Occipital lobe (tissue), 2 donors: ENCODE measurements around the gene MYOM3. TPM values are rescaled to one million over a fixed set of nuclear protein-coding genes. Genes with fewer than 3 reads are reported as not detected.
"Not testable (repeated sequence)": the region's sequence is repeated elsewhere in the genome, so short reads cannot be mapped to it uniquely, and the experiment has no call there.

Experiments used
- DNase-seq: peaks from one replicate; lab custom pipeline; 2025; lab: John Stamatoyannopoulos, UW
- total RNA-seq: library from RNA; depleted of rRNA; stranded (reverse); fragments of >200 nt; gene quantifications from one replicate; pipeline ENCODE4 v1.2.3, GENCODE V29; 2014

The MYOM3 gene
- total RNA-seq, 1 donor from 2014 or later, result under 0.01 TPM

DNA sequence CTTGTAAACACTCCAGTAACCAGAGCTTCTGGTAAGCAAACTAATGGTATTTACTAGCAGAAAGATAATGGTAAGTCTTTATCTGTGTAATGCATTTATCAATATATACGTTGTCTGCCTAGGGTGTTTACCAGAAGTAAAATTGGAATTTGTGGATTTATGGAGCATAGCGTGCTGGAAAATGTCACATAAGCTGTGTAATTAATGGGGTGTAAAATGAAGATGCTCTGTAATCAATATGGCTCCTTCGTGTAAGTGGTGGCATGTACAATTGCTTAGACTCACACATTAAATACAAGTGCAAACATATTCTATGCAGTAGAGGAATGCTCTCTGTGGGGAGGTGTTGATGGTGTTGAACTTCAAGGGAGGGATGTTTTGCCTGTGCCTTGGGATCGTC, 69.6 kb downstream of the MYOM3 start:
- no peak for DNase-seq

DNA sequence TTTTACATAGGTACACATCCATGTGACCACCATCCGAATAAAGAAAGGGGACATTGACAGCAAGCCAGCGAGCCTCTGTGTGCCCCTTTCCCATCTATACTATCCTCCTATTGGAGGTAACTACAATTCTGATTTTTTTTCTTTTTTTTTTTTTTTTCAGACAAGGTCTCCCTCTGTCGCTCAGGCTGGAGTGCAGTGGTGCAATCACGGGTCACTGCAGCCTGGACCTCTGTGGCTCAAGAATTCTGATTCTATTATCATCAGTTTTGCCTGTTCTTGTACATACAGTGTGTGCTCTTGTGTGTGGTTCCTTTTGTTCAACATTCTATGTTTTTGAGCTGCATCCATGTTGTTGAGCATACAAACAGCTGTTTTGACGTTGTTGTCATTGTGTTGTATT, 75.8 kb downstream of the MYOM3 start:
- no peak for DNase-seq

DNA sequence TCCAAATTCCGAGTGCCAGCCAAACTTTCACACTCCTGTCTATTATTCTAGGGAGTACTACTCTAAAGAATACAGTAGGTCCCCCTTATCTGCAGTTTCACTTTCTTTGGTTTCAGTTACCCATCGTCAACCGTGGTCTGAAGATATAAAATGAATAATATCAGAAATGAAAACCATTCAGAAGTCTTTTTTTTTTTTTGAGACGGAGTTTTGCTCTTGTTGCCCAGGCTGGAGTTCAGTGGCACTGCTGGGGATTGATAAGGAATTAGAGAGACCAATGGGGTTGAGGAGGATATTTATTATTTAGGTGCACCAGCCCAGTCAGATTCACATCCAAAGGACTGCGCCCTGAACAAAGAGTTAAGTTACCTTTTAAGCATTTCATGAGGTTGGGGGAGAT, 79.0 kb downstream of the MYOM3 start:
- DNase-seq, result no peak

DNA sequence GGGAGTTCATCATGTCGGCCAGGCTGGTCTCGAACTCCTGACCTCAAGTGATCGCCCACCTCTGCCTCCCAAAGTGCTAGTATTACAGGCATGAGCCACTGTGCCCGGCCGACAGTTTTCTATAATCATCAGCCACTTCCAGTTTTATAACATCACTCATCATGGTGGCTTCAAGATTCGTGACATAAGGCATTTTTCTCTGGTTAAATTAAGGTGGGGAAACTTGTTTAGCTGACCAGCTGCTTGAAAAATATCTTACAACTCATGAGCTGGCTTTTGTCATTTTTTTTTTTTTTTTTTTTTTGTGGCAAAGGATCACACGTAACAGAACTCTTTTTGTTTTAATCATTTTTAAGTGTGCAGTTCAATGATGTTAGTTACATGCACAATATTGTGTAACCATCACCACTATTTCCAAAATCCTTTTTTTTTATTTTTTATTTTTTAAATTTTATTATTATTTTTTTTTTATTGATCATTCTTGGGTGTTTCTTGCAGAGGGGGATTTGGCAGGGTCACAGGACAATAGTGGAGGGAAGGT, 80.9 kb downstream of the MYOM3 start:
- DNase-seq, result not testable (repeated sequence)

DNA sequence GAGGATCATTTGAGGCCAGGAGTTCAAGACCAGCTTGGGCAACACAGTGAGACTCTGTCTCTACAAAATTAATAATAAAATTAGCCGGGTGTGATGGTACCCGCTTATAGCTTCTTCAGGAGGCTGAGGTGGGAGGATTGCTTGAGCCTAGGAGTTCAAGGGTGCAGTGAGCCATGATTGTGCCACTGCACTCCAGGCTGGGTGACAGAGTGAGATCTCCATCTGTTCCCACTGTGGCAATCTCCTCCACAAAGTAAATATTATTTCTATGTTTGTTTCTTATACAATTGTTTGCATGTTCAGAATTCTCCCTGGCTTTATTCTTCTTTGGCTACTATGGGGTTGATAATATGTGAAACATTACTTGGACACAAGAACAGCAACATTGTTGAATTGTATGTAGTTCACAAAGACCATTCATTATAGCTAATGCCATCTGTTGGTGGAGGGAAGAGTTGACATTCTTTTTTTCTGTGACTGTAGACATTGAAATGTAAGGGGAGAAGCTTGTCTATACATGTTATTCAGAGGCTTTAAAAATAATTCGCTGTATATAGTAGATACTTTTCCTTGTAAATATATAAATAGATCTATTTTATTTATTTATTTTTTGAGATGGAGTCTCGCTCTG, 84.0 kb downstream of the MYOM3 start:
- DNase-seq, result no peak

DNA sequence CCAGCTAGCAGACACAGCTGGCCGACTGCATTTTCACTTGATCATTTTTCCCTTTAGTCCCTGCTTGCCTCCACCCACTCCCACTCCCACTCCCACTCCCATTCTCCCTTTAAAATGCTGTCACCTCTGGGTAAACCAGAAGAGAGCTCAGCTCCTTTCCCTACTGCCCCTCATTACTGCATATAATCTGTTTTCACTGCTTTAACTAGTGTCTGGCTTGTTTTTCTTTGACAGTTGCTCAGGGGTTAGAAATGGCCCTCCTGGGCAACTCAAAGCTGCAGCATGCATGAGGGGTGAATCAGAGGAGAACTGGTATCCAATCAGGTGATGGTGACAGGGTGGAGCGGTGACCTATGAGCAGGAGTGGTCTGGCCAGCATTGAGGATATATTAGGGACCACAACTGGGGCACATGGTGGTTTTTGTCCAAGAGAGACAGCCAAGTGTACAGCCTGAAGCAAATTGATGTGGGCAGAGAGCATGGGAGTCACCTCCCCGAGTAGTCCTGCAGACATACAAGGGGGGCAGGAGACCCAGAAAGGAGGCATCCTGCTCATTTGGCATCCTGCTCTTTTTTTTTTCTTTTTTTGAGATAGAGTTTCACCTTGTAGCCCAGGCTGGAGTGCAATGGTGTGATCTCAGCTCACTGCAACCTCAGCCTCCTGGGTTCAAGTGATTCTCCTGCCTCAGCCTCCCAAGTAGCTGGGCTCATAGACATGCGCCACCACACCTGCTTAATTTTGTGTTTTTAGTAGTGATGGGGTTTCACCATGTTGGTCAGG, 89.2 kb downstream of the MYOM3 start:
- DNase-seq, result no peak

DNA sequence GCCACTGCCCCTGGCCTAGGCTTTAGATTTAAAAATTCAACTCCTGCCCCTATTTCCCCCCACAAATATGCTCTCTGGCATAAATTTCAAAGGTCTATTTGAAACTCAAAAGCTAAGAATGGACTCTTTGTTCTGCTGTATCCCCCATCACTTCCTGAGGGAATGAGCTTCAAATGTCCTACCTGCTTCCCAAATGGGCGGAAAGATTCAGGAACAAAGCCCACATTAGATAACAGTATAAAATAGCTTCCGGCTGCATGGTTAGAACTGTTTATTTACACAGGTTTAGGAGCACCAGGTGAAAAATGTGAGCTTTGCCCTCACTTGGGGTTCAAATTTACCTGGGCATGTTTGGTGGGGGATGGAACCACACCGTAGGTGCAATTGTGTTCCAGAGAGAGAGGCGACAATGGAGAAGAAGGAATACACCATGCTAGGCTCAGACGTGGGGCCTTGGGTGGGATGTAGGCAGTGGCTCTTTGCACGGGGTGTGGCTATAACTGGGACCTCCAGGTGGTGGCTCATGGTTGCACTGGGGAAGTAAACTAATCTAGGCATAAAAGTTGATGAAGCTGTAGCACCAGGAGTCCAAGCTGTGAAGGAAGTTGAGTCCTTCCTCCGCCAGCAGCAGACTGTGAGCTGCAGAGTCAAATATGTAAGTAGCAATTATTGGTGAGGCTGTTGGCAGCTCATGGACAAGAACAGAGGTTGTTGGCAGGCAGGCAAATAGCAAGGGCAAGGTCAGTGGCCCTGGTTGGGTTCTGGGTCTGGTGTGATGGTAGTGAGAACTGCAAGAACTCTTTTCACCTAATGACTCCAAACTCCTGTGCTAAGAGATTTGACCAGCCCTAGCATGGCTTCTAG, 90.3 kb downstream of the MYOM3 start:
- no peak for DNase-seq

DNA sequence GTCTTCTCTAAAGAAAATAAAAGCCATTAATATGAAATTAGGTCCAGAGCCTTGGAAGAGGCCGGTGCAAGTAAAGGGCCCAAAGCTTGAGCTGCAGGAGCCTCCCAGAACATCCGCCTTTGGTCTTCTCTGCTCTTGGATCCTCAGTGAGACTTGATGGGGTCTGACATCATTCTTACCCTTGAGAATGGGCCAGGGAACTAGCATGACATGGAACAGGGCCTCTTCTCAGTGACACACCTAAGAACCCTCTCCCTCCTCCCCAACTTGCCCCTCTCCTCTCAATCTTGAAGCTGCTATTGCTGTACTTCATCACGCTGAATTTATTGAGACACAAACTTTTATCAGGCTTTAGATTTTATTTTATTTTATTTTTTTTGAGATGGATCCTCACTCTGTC, 91.5 kb downstream of the MYOM3 start:
- no peak for DNase-seq

DNA sequence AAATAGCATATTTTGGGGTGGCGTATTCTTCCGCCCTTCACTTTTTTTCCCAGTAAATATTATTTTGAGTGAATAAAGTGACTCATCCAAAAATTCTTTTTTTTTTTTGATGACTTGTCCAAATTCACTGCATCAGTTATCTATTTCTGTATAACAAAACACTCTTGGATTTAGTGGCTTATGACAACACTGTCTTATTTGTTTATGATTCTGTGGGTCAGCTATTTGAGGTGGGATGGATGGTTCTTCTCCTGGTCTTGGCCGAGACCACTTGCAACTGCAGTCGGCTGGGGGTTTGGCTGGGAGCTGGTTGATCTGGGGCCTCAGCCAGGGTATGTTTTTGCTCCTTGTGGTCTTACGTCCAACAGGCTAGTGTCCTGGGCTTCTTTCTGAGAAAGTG, 91.9 kb downstream of the MYOM3 start:
- DNase-seq, result no peak

DNA sequence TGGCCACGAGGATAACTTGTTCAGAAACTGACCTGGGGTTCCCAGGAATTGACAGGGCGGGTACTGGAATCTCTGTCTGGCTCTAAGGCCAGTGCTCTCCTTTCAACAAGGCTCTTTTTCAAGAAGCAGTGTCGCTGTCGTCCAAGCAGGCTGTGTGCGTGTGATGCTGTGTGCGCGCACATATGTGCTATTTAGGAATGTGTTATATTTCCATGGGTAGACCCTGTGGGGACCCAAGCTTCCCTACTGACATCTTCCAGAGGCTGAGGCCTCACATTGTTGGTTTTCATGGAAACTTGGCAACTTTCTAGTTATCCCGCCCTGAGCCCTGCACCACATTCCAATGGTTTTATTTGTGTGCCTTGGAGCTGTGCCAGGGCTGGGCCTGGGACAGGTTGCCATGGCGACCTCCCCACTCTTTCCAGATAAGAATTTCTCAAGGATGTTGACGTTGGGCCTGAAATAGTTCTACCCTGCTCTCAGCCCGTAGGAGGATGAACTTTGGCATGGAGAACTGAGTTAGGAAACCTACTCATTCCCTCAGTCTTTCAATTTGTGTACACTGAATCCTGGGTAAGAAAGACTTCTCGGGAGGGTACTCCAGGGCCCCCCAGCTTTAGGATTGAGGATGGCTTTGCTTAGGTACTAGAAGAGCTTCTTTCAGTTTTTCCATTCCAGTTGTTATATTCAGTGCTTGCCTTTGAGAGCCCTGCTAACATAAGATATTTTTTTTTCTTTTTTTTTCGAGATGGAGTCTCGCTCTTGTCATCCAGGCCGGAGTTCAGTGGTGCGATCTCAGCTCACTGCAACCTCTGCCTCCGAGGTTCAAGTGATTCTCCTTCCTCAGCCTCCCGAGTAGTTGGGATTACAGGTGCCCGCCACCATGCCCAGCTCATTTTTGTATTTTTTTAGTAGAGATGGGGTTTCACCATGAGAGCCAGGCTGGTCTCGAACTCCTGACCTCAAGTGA, 93.0 kb downstream of the MYOM3 start:
- DNase-seq, result peak; percentile 66

DNA sequence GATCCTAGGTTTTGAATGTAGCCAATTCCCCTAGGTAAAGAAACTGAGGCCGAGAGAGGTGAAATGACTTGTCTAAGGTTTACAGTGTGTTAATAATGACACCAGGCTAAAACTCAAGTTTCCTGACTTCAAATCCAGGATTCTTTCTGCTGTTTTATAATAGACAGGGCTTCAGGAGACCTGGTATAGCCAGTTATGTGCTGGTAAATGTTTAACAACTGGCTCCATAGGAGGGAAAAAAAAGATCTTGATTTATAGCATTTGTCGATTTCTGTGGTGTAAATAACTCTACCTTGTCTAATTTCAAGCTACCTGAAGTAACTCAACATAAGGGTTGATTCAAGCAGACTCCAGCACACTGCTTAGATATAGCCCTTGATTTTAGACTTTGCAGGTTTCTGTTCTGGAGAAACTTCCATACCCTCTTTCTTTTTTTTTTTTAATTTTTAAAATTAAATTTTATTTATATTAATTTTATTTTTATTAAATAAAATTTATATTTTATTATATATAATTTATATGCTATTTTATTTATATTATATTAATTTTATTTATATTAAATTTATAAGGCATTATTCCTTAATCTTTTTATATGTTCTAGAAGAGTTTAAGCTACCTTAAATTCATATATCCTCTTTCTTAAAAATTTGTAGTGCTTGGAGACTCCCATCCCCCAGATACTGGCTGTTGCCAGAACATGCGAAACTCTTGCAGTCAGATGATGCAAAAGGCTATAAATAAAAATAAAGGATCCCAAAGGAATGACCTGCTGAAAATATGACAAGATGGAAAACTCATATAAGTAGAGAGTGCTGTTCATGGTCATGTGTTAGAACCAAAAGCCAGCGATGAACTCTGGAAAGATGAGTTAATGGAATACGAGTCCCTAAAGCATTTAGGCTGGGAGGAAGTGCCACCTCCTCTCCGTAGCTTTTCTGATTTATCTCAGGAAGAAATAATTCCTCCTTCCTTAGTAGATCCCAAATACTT, 96.4 kb downstream of the MYOM3 start:
- no peak for DNase-seq

DNA sequence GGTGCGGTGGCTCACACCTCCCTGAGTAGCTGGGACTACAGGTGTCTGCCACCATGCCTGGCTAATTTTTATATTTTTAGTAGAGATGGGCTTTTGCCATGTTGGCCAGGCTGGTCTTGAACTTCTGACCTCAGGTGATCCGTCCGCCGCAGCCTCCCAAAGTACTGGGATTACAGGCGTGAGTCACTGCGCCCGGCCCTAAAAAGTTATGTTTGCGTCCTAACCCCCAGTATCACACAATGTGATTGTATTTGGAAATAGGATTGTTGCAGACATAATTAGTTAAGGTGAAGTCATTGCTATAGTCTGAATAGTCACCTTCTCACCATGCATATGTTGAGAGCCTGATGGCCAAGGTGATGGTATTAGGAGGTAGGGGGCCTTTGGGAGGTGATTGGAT, 99.1 kb downstream of the MYOM3 start:
- not testable (repeated sequence) for DNase-seq

DNA sequence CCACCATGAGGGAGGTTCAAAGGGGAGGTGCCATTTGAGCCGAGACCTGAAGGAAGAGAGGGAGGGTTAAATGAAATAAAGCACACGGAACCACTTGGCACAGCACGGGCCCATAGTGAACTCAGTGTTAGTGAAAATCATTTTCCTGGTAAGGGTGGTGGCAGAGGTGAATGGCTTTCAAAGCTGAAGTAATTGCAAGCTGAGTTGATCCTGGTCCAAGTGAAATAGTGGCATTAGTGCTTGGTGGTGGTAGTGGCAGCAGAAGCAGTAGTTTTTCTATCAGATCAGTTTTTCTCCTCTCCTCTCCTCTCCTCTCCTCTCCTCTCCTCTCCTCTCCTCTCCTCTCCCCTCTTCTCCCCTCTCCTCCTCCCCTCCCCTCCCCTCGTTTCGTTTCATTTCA, 101.3 kb downstream of the MYOM3 start:
- no peak for DNase-seq

DNA sequence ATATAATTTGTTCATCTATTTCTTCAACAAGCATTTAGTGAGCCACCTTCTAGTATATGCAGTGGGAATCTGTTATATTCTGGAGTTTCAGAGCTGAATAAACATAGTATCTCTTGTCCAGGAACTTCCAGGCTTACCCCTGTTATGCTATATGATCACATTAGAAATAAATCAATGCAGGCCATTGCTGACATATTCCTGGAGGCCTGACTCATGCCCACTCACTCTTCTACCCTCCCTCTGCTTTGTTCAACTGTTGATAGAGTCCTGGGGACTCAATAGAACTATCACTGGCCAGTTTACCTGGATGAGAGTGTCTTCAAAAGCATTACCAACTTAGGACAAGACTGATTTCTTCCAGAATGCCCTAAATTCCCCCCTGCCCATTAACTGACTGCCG, 102.5 kb downstream of the MYOM3 start:
- no peak for DNase-seq

DNA sequence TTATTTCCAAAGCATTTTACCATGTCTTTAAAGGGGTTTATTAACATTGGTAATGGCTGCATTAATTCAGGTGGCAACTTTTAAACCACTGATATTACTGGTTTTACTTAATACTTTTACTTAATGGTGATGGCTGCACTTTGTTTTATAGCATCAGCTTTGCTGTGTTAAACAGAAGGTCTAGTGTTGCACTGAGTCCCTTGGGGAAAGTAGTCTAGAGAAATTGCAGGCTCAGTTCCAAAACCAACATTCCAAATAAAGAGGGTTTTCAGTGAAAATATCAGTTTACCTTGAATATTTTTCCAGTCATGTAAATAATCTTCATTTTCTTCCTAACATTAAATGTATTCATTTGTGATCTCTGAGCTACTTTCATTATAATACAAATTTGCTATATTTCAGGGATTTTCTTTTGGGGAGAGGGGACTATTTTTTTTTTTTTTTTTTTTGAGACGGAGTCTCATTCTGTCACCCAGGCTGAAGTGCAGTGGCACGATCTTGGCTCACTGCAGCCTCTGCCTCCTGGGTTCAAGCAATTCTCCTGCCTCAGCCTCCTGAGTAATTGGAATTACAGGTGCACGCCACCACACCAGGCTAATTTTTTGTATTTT, 103.3 kb downstream of the MYOM3 start:
- not testable (repeated sequence) for DNase-seq

DNA sequence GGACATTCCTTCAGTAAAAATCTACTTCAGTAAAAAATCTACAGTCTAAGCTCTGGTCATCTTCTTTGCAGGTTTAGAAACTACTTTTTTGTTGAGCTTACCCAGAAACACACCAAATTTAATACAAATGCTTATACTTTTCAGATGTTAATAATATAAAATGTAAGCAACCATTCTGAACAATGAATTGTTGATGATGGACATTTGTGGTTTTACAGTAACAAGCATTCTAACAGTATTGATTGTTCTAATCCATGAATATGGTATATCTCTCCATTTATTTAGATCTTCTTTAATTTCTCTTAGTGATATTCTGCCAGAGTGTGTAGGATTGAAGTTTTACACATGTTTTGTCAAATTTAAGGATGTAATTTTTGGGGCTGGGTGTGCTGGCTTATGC, 104.9 kb downstream of the MYOM3 start:
- DNase-seq, result no peak
